ENCODE data around the gene PPFIA3. TPM values are rescaled to one million over a fixed set of nuclear protein-coding genes. Genes with fewer than 3 reads are reported as not detected.
A peak's percentile ranks its signal among the peaks of the same experiment; 100 is the strongest.
"Not testable (repeated sequence)": the region's sequence is repeated elsewhere in the genome, so short reads cannot be mapped to it uniquely, and the experiment has no call there.

PPFIA3 gene
- total RNA-seq, result 1 to 10 TPM; 2.6 to 3.9 TPM
- total RNA-seq, result 6.1 to 8.9 reads per million in 2 donors

GRCh38 chr19:49119411-49120324 is at the start of gene PPFIA3:
Gene PPFIA3, plus strand, starts transcription at chr19:49119544. Its CDS starts 8,330 bp downstream, at chr19:49127874.
- Mint-ChIP-seq H3K27me3 (peaks cover 5% of the 10 kb centered on the region), H3K4me3 (peak within 1 kb of the TSS; percentile 92), H3K27ac (peak within 1 kb of the TSS; percentile 95), H3K4me1 (peaks cover 34% of the 10 kb centered on the region), H3K36me3 (ENCODE audit: low read depth) (no peaks in the 10 kb centered on the region)
- H3K9me3 ChIP-seq (ENCODE audit: control insufficient read depth, low read length, poor library complexity, severe bottlenecking), result no peaks in the 10 kb centered on the region
- DNase-seq (no peak), ATAC-seq (no peak)

DNA sequence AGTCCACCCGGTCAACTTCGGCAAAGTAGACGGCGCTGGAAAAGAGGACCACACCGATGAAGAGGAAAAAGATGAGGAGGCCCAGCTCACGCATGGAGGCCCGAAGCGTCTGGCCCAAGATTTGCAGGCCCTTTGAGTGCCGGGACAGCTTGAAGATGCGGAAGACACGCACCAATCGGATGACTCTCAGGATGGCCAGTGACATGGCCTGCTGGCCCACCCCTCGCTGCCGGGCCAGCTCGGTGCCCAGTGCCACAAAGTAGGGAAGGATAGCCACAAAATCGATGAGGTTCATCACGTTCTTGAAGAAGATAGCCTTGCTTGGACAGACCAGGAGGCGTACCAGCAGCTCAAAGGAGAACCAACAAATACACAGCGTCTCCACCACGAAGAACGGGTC is 48.9 kb upstream of the PPFIA3 start:
- no peak overlapping the region for H3K4me3 Mint-ChIP-seq

DNA sequence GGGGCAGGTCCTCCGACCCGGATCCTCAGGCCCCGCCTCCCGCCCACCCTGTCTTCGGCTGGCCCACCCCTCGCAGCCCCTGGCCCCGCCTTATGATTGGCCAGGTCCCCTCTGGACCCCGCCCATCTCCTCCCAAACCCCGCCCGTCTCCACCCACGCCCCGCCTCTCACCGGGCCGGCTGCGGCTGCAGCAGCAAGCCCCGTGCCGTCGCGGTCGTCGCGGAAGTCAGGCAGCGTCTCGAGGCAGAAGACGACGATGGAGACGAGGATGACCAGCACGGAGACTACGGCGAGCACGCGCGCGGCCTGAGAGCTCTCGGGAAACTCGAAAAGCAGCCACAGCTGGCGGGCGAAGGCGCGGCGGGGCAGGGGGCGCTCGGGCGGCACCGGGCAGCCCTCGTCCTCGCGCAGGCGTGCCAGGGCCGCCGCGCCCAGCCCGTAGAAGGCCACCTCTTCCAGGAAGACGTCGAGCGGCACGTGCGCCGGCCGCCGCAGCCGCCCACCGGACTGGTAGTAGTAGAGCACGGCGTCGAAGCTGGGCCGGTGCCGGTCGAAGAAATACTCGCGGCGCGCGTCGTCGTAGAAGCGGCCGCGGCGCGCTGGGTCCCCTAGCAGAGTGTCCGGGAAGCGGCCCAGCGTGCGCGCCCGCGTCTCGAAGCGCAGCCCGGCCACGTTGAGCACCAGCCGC is 47.3 kb upstream of the PPFIA3 start:
- no peaks in the 10 kb centered on the region for H3K9me3 ChIP-seq (ENCODE audit: control insufficient read depth, low read length, poor library complexity, severe bottlenecking)
- Mint-ChIP-seq H3K27ac (no peak overlapping the region), H3K4me1 (peaks cover 14% of the 10 kb centered on the region), H3K27me3 (peaks cover 55% of the 10 kb centered on the region), H3K36me3 (ENCODE audit: low read depth) (peaks cover 7% of the 10 kb centered on the region), H3K4me3 (no peak overlapping the region)
- DNase-seq (no peak), ATAC-seq (peak; percentile 39)

More for the DNA sequence above, 48.9 kb upstream of the PPFIA3 start:
- H3K27me3 Mint-ChIP-seq, result peaks cover 63% of the 10 kb centered on the region
- peaks cover 13% of the 10 kb centered on the region for H3K4me1 Mint-ChIP-seq
- DNase-seq, result no peak
- no peaks in the 10 kb centered on the region for H3K9me3 ChIP-seq (ENCODE audit: control insufficient read depth, low read length, poor library complexity, severe bottlenecking)
- no peak for ATAC-seq
- no peak overlapping the region for H3K27ac Mint-ChIP-seq
- peaks cover 13% of the 10 kb centered on the region for H3K36me3 Mint-ChIP-seq (ENCODE audit: low read depth)

- no peak for ATAC-seq
- H3K9me3 ChIP-seq (ENCODE audit: control insufficient read depth, low read length, poor library complexity, severe bottlenecking), result no peaks in the 10 kb centered on the region
- Mint-ChIP-seq H3K36me3 (ENCODE audit: low read depth) (peaks cover 5% of the 10 kb centered on the region), H3K4me3 (peak overlapping the region; percentile 80), H3K4me1 (peaks cover 14% of the 10 kb centered on the region), H3K27ac (peak overlapping the region; percentile 8), H3K27me3 (peaks cover 44% of the 10 kb centered on the region)
- no peak for DNase-seq
These were observed 45.6 kb upstream of the PPFIA3 start for GRCh38 chr19:49073514-49074378.

GRCh38 chr19:49074869-49075268 is 44.5 kb upstream of the PPFIA3 start:
- not testable (repeated sequence) for ATAC-seq; H3K4me3 Mint-ChIP-seq; DNase-seq; H3K27ac Mint-ChIP-seq; H3K9me3 ChIP-seq (ENCODE audit: control insufficient read depth, low read length, poor library complexity, severe bottlenecking); H3K36me3 Mint-ChIP-seq (ENCODE audit: low read depth)
- Mint-ChIP-seq H3K27me3 (peaks cover 37% of the 10 kb centered on the region), H3K4me1 (peaks cover 14% of the 10 kb centered on the region)

- H3K27me3 Mint-ChIP-seq, result peaks cover 17% of the 10 kb centered on the region
- peaks cover 4% of the 10 kb centered on the region for H3K36me3 Mint-ChIP-seq (ENCODE audit: low read depth)
- DNase-seq, result no peak
- H3K27ac Mint-ChIP-seq, result no peak overlapping the region
- peaks cover 14% of the 10 kb centered on the region for H3K4me1 Mint-ChIP-seq
- no peaks in the 10 kb centered on the region for H3K9me3 ChIP-seq (ENCODE audit: control insufficient read depth, low read length, poor library complexity, severe bottlenecking)
- H3K4me3 Mint-ChIP-seq, result no peak overlapping the region
- no peak for ATAC-seq
These were observed 39.0 kb upstream of the PPFIA3 start for GRCh38 chr19:49080392-49080791.

DNA sequence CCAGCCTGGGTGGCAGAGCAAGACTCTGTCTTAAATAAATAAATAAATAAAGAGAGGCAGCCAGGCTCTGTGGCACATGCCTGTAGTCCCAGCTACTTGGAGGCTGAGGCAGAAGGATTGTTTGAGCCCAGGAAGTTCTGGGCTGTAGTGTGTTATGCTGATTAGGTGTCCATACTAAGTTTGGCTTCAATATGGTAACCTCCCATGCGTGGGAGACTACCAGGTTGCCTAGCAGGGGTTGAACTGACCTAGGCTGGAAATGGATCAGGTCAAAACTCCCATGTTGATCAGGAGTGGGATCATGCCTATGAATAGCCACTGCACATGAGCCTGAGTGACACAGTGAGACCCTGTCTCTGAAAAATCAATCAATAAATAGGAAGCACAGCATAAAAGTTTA is 38.1 kb upstream of the PPFIA3 start:
- H3K9me3 ChIP-seq (ENCODE audit: control insufficient read depth, low read length, poor library complexity, severe bottlenecking), result no peaks in the 10 kb centered on the region
- Mint-ChIP-seq H3K4me1 (peaks cover 16% of the 10 kb centered on the region), H3K36me3 (ENCODE audit: low read depth) (peaks cover 5% of the 10 kb centered on the region), H3K27ac (peak overlapping the region; percentile 47), H3K4me3 (no peak overlapping the region), H3K27me3 (peaks cover 9% of the 10 kb centered on the region)
- ATAC-seq, result no peak
- no peak for DNase-seq

DNA sequence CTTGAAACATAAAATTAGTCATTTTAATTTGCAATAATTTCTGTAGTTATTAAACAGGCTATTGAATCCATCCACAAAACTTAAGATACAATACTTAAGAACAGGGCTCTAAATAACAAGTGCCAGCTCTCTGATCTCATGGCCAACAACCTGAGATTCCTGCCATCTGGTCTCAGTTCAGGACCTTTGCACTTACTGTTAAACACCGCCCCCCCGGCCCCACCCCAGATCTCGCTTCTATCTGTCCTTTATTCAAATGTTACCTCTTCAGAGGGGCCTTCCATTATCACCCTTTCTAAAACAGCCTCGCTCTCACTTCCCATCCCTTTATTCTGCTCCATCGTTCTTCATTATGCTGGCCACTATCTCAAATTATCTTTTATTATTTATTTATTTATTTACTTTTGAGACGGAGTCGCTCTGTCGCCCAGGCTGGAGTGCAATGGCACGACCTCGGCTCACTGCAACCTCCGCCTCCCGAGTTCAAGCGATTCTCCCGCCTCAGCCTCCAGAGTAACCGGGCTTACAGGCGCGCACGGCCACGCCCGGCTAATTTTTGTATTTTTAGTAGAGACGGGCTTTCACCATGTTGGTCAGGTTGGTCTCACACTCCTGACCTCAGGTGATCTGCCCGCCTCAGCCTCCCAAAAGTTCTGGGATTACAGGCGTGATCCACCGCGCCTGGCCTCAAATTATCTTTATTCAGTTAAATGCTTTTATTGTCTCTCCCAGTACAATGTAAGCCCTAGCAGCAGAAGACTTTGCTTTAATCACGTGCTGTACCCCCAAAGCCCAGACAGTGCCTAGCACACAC is 34.9 kb upstream of the PPFIA3 start:
- Mint-ChIP-seq H3K4me3 (peak overlapping the region; percentile 96), H3K27me3 (peaks cover 4% of the 10 kb centered on the region), H3K4me1 (peaks cover 32% of the 10 kb centered on the region), H3K27ac (peak overlapping the region; percentile 97), H3K36me3 (ENCODE audit: low read depth) (peaks cover 12% of the 10 kb centered on the region)
- DNase-seq (no peak), ATAC-seq (no peak)
- H3K9me3 ChIP-seq (ENCODE audit: control insufficient read depth, low read length, poor library complexity, severe bottlenecking), result no peaks in the 10 kb centered on the region

DNA sequence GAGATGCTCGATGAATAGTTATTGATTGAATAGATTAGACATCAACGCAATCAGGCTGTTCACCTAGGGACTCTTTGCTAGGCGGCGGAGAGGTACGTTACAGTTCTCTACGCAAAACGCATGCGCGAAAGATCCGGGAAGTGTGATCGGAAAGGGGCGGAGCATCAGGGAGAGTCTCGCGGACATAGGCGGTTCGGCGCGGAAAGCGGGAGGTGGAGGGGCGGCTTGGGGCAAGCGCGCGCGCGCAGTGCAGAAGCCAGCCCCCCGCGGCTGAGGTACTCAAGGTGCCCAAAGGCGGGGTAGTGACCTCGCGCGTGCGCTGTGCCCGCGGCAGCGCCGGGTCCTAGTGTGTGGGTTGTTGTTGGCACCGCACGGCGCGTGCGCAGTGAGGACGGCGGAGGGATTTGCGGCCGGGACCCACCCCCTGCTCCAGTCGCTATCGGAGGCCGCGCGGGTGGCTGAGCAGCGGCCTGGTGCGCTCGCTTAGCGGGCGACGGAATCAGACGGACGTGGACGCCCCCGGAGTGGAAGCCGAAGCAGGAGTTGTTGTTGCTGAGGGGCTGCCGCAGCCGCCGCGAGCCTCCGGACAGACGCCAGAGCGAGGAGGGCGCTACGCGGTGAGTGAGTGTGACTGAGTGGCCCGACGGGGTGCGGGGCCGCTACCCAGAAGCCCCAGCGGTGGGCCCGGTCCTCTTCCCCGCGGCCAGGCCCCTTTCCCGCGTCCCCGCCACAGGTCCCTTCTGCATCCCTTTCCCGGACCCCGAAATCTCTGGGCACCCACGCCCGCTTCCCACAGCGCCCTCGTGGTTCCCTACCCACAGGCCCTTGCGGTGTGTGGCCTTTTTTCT is 34.1 kb upstream of the PPFIA3 start, which contains the start of gene SNRNP70:
Gene SNRNP70 (plus strand): TSS at position 432 of the 848 bp plus-strand sequence. CDS start 964 bp downstream, outside the sequence.
- Mint-ChIP-seq H3K36me3 (ENCODE audit: low read depth) (peaks cover 12% of the 10 kb centered on the region), H3K27me3 (peaks cover 4% of the 10 kb centered on the region), H3K4me3 (peak within 1 kb of the TSS; percentile 96), H3K27ac (peak within 1 kb of the TSS; percentile 97), H3K4me1 (peaks cover 33% of the 10 kb centered on the region)
- ATAC-seq (peak; percentile 93), DNase-seq (peak; percentile 98 to 99 (median 99))
- H3K9me3 ChIP-seq (ENCODE audit: control insufficient read depth, low read length, poor library complexity, severe bottlenecking), result no peaks in the 10 kb centered on the region

DNA sequence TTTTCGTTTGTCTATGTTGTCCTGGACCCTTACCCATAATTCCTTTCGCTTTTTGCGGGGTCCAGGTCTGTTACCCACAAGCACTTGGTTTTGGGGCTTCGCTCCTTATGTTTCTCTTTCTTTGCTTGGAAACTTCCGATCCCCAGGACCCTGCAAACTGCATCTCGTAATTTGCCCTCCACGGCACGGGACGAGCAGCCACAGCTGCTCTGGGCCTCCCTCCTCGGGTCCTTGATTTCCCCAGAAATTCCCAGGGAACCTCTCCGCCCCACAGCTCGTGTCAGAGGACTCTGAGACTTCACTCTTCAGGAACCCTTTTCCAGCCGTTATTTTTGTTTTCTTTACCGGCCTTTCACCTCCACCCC is 33.5 kb upstream of the PPFIA3 start:
- no peaks in the 10 kb centered on the region for H3K9me3 ChIP-seq (ENCODE audit: control insufficient read depth, low read length, poor library complexity, severe bottlenecking)
- Mint-ChIP-seq H3K4me1 (peaks cover 32% of the 10 kb centered on the region), H3K27me3 (peaks cover 4% of the 10 kb centered on the region), H3K36me3 (ENCODE audit: low read depth) (peaks cover 9% of the 10 kb centered on the region), H3K27ac (peak overlapping the region; percentile 97), H3K4me3 (peak overlapping the region; percentile 96)
- no peak for ATAC-seq
- DNase-seq, result no peak

DNA sequence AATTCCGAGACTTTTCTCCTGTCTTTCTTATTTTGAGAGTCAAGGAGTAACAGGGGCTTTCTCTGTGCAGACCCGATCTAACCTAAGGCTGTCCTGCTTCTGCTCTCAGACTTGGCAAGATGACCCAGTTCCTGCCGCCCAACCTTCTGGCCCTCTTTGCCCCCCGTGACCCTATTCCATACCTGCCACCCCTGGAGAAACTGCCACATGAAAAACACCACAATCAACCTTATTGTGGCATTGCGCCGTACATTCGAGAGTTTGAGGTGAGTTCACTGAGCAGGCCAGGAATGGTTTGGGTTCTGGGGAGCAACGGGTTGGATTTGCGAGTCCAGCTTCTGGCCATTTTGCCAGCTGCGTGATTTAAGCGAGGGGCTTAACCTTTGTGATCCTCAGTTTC is 33.0 kb upstream of the PPFIA3 start:
- no peaks in the 10 kb centered on the region for H3K9me3 ChIP-seq (ENCODE audit: control insufficient read depth, low read length, poor library complexity, severe bottlenecking)
- Mint-ChIP-seq H3K4me3 (peak overlapping the region; percentile 96), H3K4me1 (peaks cover 33% of the 10 kb centered on the region), H3K27ac (peak overlapping the region; percentile 97), H3K27me3 (peaks cover 3% of the 10 kb centered on the region), H3K36me3 (ENCODE audit: low read depth) (peaks cover 9% of the 10 kb centered on the region)
- DNase-seq (no peak), ATAC-seq (no peak)
